ENCODE measurements around the gene SLC4A11.

DNA sequence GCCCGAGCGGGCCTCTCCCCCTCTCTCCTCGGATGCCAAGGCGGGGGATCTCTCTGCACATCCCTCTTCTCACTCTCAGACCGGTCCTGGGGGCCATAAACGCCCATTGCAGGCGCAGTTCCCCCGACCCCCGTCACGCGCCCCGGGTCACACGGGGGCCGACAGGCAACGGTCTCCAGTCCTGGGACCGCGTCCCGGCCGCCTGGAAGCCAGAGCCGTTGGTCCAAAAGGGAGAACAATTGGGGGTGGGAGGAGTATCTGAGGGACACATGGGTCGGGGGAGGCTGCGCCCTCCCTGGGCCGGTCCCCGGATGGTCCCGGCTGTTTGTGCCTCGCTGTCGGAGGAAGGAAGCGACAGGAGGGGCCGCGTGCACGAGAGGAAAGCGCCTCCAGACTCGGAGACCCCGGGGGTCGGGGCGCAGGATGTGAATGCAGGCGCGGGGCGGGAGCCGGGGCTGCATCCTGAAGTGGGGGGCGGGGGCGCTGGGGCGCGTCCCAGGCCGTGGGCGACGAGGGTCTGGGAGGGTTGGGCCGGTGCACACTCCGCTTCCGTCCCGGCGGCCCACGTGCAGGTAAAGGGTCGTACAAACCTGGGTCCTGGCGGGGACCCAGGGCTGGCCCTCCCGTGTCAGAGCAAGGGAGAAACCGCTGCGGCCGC lies 903 bp downstream of the SLC4A11 start:
- TF ChIP-seq POLR2A (IDR thresholded peaks at IDR 0.05; ENCODE audit: low read length) (no peak), GATA1 (IDR thresholded peaks at IDR 0.05; ENCODE audit: low read depth, low read length) (no peak)
